T-helper 2 cell treated with Interferon-gamma antibody and Interleukin-4, amounts not matched to agents 5 μg/mL and 100 μg/mL, for 36 hours (primary cell): ENCODE data around the gene PLEKHG1.

Experiments used
- DNase-seq: peaks from one replicate; pipeline ENCODE4 v3.0.0; 2021; ENCODE audit warnings: low spot score
- H3K27ac Mint-ChIP-seq: one replicate; pipeline ENCODE4 v1.8.0; 2021; ENCODE audit warnings: mild to moderate bottlenecking, mixed read lengths
- H3K27me3 Mint-ChIP-seq: one replicate; pipeline ENCODE4 v1.8.0; 2021; ENCODE audit warnings: low read depth, mixed read lengths
- H3K36me3 Mint-ChIP-seq: one replicate; pipeline ENCODE4 v1.8.0; 2021; ENCODE audit warnings: low read depth, mixed read lengths
- H3K4me1 Mint-ChIP-seq: one replicate; pipeline ENCODE4 v1.8.0; 2021; ENCODE audit warnings: low read depth, mixed read lengths
- H3K4me3 Mint-ChIP-seq: one replicate; pipeline ENCODE4 v1.8.0; 2022; ENCODE audit warnings: mild to moderate bottlenecking, moderate library complexity, mixed read lengths
- H3K9me3 Mint-ChIP-seq: one replicate; pipeline ENCODE4 v1.8.0; 2021; ENCODE audit warnings: mixed read lengths

Gene PLEKHG1

GRCh38 chr6:150598858-150599198 is 857 bp upstream of the PLEKHG1 start:
- H3K27ac Mint-ChIP-seq = no peak overlapping the region
- no peaks in the 10 kb centered on the region for H3K9me3 Mint-ChIP-seq
- no peaks in the 10 kb centered on the region for H3K36me3 Mint-ChIP-seq
- H3K4me1 Mint-ChIP-seq = peaks cover 2% of the 10 kb centered on the region
- H3K4me3 Mint-ChIP-seq = peak overlapping the region; percentile 75
- H3K27me3 Mint-ChIP-seq = peaks cover 68% of the 10 kb centered on the region
- no peak for DNase-seq

- H3K27me3 Mint-ChIP-seq = peaks cover 71% of the 10 kb centered on the region
- no peaks in the 10 kb centered on the region for H3K9me3 Mint-ChIP-seq
- H3K36me3 Mint-ChIP-seq = no peaks in the 10 kb centered on the region
- no peak overlapping the region for H3K27ac Mint-ChIP-seq
- H3K4me3 Mint-ChIP-seq = no peak overlapping the region
- H3K4me1 Mint-ChIP-seq = peaks cover 2% of the 10 kb centered on the region
- no peak for DNase-seq
These were observed 270 bp downstream of the PLEKHG1 start for GRCh38 chr6:150600010-150600300.

GRCh38 chr6:150600301-150601017 is 774 bp downstream of the PLEKHG1 start:
- Mint-ChIP-seq H3K4me3 (peak overlapping the region; percentile 76), H3K4me1 (peaks cover 2% of the 10 kb centered on the region), H3K9me3 (no peaks in the 10 kb centered on the region), H3K27me3 (peaks cover 71% of the 10 kb centered on the region), H3K36me3 (no peaks in the 10 kb centered on the region), H3K27ac (no peak overlapping the region)
- peak; percentile 73 for DNase-seq

GRCh38 chr6:150601439-150601838 is 1.8 kb downstream of the PLEKHG1 start:
- H3K4me1 Mint-ChIP-seq = peaks cover 2% of the 10 kb centered on the region
- peak overlapping the region; percentile 19 for H3K4me3 Mint-ChIP-seq
- H3K27me3 Mint-ChIP-seq = peaks cover 66% of the 10 kb centered on the region

GRCh38 chr6:150603176-150603575 is 3.5 kb downstream of the PLEKHG1 start:
- peaks cover 66% of the 10 kb centered on the region for H3K27me3 Mint-ChIP-seq
- peaks cover 2% of the 10 kb centered on the region for H3K4me1 Mint-ChIP-seq
- H3K4me3 Mint-ChIP-seq = no peak overlapping the region
- no peaks in the 10 kb centered on the region for H3K9me3 Mint-ChIP-seq
- no peak overlapping the region for H3K27ac Mint-ChIP-seq
- no peaks in the 10 kb centered on the region for H3K36me3 Mint-ChIP-seq
- DNase-seq = no peak

More at GRCh38 chr6:150601439-150601838, 1.8 kb downstream of the PLEKHG1 start:
- DNase-seq = no peak
- Mint-ChIP-seq H3K36me3 (no peaks in the 10 kb centered on the region), H3K9me3 (no peaks in the 10 kb centered on the region), H3K27ac (no peak overlapping the region)

- Mint-ChIP-seq H3K27me3 (peaks cover 63% of the 10 kb centered on the region), H3K9me3 (no peaks in the 10 kb centered on the region), H3K4me3 (no peak overlapping the region), H3K36me3 (no peaks in the 10 kb centered on the region), H3K27ac (no peak overlapping the region), H3K4me1 (peaks cover 1% of the 10 kb centered on the region)
- no peak for DNase-seq
These were observed 4.8 kb downstream of the PLEKHG1 start for GRCh38 chr6:150604467-150604866.

- Mint-ChIP-seq H3K36me3 (no peaks in the 10 kb centered on the region), H3K27me3 (peaks cover 63% of the 10 kb centered on the region), H3K4me1 (no peaks in the 10 kb centered on the region), H3K27ac (no peak overlapping the region), H3K4me3 (no peak overlapping the region), H3K9me3 (no peaks in the 10 kb centered on the region)
- no peak for DNase-seq
These were observed 5.6 kb downstream of the PLEKHG1 start for GRCh38 chr6:150605333-150605732.

GRCh38 chr6:150606168-150606591 is 6.5 kb downstream of the PLEKHG1 start:
- H3K4me1 Mint-ChIP-seq = no peaks in the 10 kb centered on the region
- no peak for DNase-seq
- peaks cover 57% of the 10 kb centered on the region for H3K27me3 Mint-ChIP-seq
- H3K4me3 Mint-ChIP-seq = no peak overlapping the region
- H3K36me3 Mint-ChIP-seq = no peaks in the 10 kb centered on the region
- no peaks in the 10 kb centered on the region for H3K9me3 Mint-ChIP-seq
- no peak overlapping the region for H3K27ac Mint-ChIP-seq

GRCh38 chr6:150606647-150607328 is 7.1 kb downstream of the PLEKHG1 start:
- H3K4me1 Mint-ChIP-seq = no peaks in the 10 kb centered on the region
- H3K36me3 Mint-ChIP-seq = no peaks in the 10 kb centered on the region
- H3K9me3 Mint-ChIP-seq = no peaks in the 10 kb centered on the region
- H3K27me3 Mint-ChIP-seq = peaks cover 52% of the 10 kb centered on the region
- no peak for DNase-seq
- H3K27ac Mint-ChIP-seq = no peak overlapping the region
- H3K4me3 Mint-ChIP-seq = no peak overlapping the region

GRCh38 chr6:150607329-150607650 is 7.6 kb downstream of the PLEKHG1 start:
- no peak for DNase-seq
- H3K27ac Mint-ChIP-seq = no peak overlapping the region
- no peaks in the 10 kb centered on the region for H3K36me3 Mint-ChIP-seq
- H3K4me3 Mint-ChIP-seq = no peak overlapping the region
- peaks cover 47% of the 10 kb centered on the region for H3K27me3 Mint-ChIP-seq
- H3K9me3 Mint-ChIP-seq = no peaks in the 10 kb centered on the region
- H3K4me1 Mint-ChIP-seq = no peaks in the 10 kb centered on the region

- Mint-ChIP-seq H3K4me3 (no peak overlapping the region), H3K9me3 (no peaks in the 10 kb centered on the region), H3K4me1 (no peaks in the 10 kb centered on the region), H3K27me3 (peaks cover 40% of the 10 kb centered on the region), H3K36me3 (no peaks in the 10 kb centered on the region), H3K27ac (no peak overlapping the region)
- DNase-seq = no peak
These were observed 10.9 kb downstream of the PLEKHG1 start for GRCh38 chr6:150610584-150610983.

GRCh38 chr6:150613269-150613668 is 13.6 kb downstream of the PLEKHG1 start:
- Mint-ChIP-seq H3K36me3 (no peaks in the 10 kb centered on the region), H3K4me1 (no peaks in the 10 kb centered on the region), H3K4me3 (no peak overlapping the region), H3K27me3 (peaks cover 34% of the 10 kb centered on the region), H3K9me3 (no peaks in the 10 kb centered on the region), H3K27ac (no peak overlapping the region)
- no peak for DNase-seq

GRCh38 chr6:150615967-150616366 is 16.3 kb downstream of the PLEKHG1 start:
- no peaks in the 10 kb centered on the region for H3K36me3 Mint-ChIP-seq
- no peaks in the 10 kb centered on the region for H3K9me3 Mint-ChIP-seq
- peaks cover 32% of the 10 kb centered on the region for H3K27me3 Mint-ChIP-seq
- H3K4me3 Mint-ChIP-seq = no peak overlapping the region
- no peaks in the 10 kb centered on the region for H3K4me1 Mint-ChIP-seq
- no peak overlapping the region for H3K27ac Mint-ChIP-seq
- no peak for DNase-seq

- H3K4me1 Mint-ChIP-seq = no peaks in the 10 kb centered on the region
- no peak for DNase-seq
- no peaks in the 10 kb centered on the region for H3K36me3 Mint-ChIP-seq
- peaks cover 32% of the 10 kb centered on the region for H3K27me3 Mint-ChIP-seq
- no peak overlapping the region for H3K4me3 Mint-ChIP-seq
- no peak overlapping the region for H3K27ac Mint-ChIP-seq
- no peaks in the 10 kb centered on the region for H3K9me3 Mint-ChIP-seq
These were observed 16.9 kb downstream of the PLEKHG1 start for GRCh38 chr6:150616586-150616985.

- Mint-ChIP-seq H3K4me3 (no peak overlapping the region), H3K36me3 (no peaks in the 10 kb centered on the region), H3K27me3 (peaks cover 36% of the 10 kb centered on the region), H3K4me1 (no peaks in the 10 kb centered on the region), H3K9me3 (no peaks in the 10 kb centered on the region), H3K27ac (no peak overlapping the region)
- DNase-seq = no peak
These were observed 17.4 kb downstream of the PLEKHG1 start for GRCh38 chr6:150617062-150617461.
